Parathyroid adenoma (tissue), 2 donors: ENCODE results near the gene NELL2.

Experiments used
- H2AFZ ChIP-seq: fragments of 300-600 bp; sonication (generic); one replicate; pipeline ENCODE4 v1.7.0; 2017; ENCODE audit warnings: antibody characterized with exemption, mild to moderate bottlenecking
- H3K27ac ChIP-seq: fragments of 300-600 bp; sonication (generic); one replicate; pipeline ENCODE4 v1.7.0; 2017
- H3K27me3 ChIP-seq: fragments of 300-600 bp; sonication (generic); one replicate; pipeline ENCODE4 v1.7.0; 2017; ENCODE audit warnings: low read length; ENCODE audit not compliant: control insufficient read depth, insufficient read depth
- H3K36me3 ChIP-seq: fragments of 300-600 bp; sonication (generic); one replicate; pipeline ENCODE4 v1.7.0; 2017; ENCODE audit warnings: low read length; ENCODE audit not compliant: control insufficient read depth, insufficient read depth
- H3K4me1 ChIP-seq: fragments of 300-600 bp; sonication (generic); one replicate; pipeline ENCODE4 v1.7.0; 2017; ENCODE audit warnings: control low read depth
- H3K4me2 ChIP-seq: fragments of 300-600 bp; sonication (generic); one replicate; pipeline ENCODE4 v1.7.0; 2017; ENCODE audit warnings: low read length
- H3K4me3 ChIP-seq: fragments of 300-600 bp; sonication (generic); one replicate; pipeline ENCODE4 v1.7.0; 2017; ENCODE audit warnings: low read depth, low read length
- H3K79me2 ChIP-seq: fragments of 300-600 bp; sonication (generic); one replicate; pipeline ENCODE4 v1.7.0; 2017; ENCODE audit warnings: control low read depth
- H3K9ac ChIP-seq: fragments of 300-600 bp; sonication (generic); one replicate; pipeline ENCODE4 v1.7.0; 2017; ENCODE audit warnings: mild to moderate bottlenecking
- H3K9me3 ChIP-seq: fragments of 300-600 bp; sonication (generic); one replicate; pipeline ENCODE4 v1.7.0; 2017; ENCODE audit warnings: low read length; ENCODE audit not compliant: control insufficient read depth
- CTCF ChIP-seq: fragments of 300-600 bp; sonication (generic); IDR thresholded peaks from one replicate; pipeline ENCODE4 v1.7.0; 2017; ENCODE audit warnings: antibody characterized with exemption, mild to moderate bottlenecking
- donor health status: primary hyperparathyroidism.

The NELL2 gene

GRCh38 chr12:44889926-44890325 is 13.8 kb upstream of the NELL2 start:
- no peak overlapping the region for H3K4me2 ChIP-seq
- TF ChIP-seq CTCF: no peak
- H3K4me1 ChIP-seq: no peaks in the 10 kb centered on the region
- H3K4me3 ChIP-seq: no peak overlapping the region
- no peak overlapping the region for H2AFZ ChIP-seq
- no peak overlapping the region for H3K9ac ChIP-seq
- no peaks in the 10 kb centered on the region for H3K79me2 ChIP-seq
- H3K36me3 ChIP-seq: no peaks in the 10 kb centered on the region
- H3K27ac ChIP-seq: no peak overlapping the region
- no peaks in the 10 kb centered on the region for H3K9me3 ChIP-seq
- no peaks in the 10 kb centered on the region for H3K27me3 ChIP-seq

GRCh38 chr12:44889162-44889561 is 13.0 kb upstream of the NELL2 start:
- Histone ChIP-seq H3K9ac (no peak overlapping the region), H3K9me3 (no peaks in the 10 kb centered on the region), H3K27me3 (no peaks in the 10 kb centered on the region), H3K4me3 (no peak overlapping the region), H3K4me2 (no peak overlapping the region), H2AFZ (no peak overlapping the region), H3K4me1 (no peaks in the 10 kb centered on the region), H3K27ac (no peak overlapping the region), H3K36me3 (no peaks in the 10 kb centered on the region), H3K79me2 (no peaks in the 10 kb centered on the region)
- no peak for TF ChIP-seq CTCF

- Histone ChIP-seq H3K4me2 (no peak overlapping the region), H3K4me3 (no peak overlapping the region), H3K9ac (no peak overlapping the region), H3K9me3 (no peaks in the 10 kb centered on the region), H3K4me1 (no peaks in the 10 kb centered on the region), H3K27ac (no peak overlapping the region), H3K27me3 (no peaks in the 10 kb centered on the region), H3K36me3 (peaks cover 3% of the 10 kb centered on the region), H3K79me2 (no peaks in the 10 kb centered on the region), H2AFZ (no peak overlapping the region)
- TF ChIP-seq CTCF: no peak
These were observed 9.8 kb upstream of the NELL2 start for GRCh38 chr12:44885902-44886301.

GRCh38 chr12:44881197-44881596 is 5.1 kb upstream of the NELL2 start:
- Histone ChIP-seq H3K4me2 (no peak overlapping the region), H2AFZ (no peak overlapping the region), H3K27ac (no peak overlapping the region), H3K4me3 (no peak overlapping the region), H3K36me3 (peaks cover 3% of the 10 kb centered on the region), H3K27me3 (no peaks in the 10 kb centered on the region), H3K79me2 (no peaks in the 10 kb centered on the region), H3K4me1 (no peaks in the 10 kb centered on the region), H3K9me3 (no peaks in the 10 kb centered on the region), H3K9ac (no peak overlapping the region)
- TF ChIP-seq CTCF: no peak

GRCh38 chr12:44876544-44877410 is 662 bp upstream of the NELL2 start:
- Histone ChIP-seq H3K4me3 (peak overlapping the region; percentile 58), H2AFZ (peak overlapping the region; percentile 88), H3K27ac (no peak overlapping the region), H3K9ac (no peak overlapping the region), H3K79me2 (no peaks in the 10 kb centered on the region), H3K27me3 (no peaks in the 10 kb centered on the region), H3K4me2 (peak overlapping the region; percentile 85), H3K9me3 (no peaks in the 10 kb centered on the region), H3K4me1 (no peaks in the 10 kb centered on the region), H3K36me3 (peaks cover 3% of the 10 kb centered on the region)
- TF ChIP-seq CTCF: peak; percentile 16
